GM23338 (cell line): ENCODE measurements around the gene P2RY8.

Source experiments
- CREB1 ChIP-seq: fragments of 250-450 bp; sonication (Bioruptor Pico); IDR thresholded peaks from 2 replicates; pipeline ENCODE4 v1.5.0; 2020; ENCODE audit warnings: low read depth, mild to moderate bottlenecking, moderate library complexity
- EZH2 ChIP-seq: fragments of 200-600 bp; sonication (generic); IDR thresholded peaks from one replicate; pipeline ENCODE4 v1.8.0; 2017; ENCODE audit warnings: antibody characterized with exemption, mild to moderate bottlenecking, low read depth; ENCODE audit not compliant: unreplicated experiment
- JUNB ChIP-seq: IDR thresholded peaks from one replicate; pipeline ENCODE4 v1.6.1; 2016; ENCODE audit warnings: antibody characterized with exemption; ENCODE audit not compliant: unreplicated experiment
- NANOG ChIP-seq: IDR thresholded peaks from 2 replicates; pipeline ENCODE4 v1.6.1; 2016; ENCODE audit warnings: antibody characterized with exemption, borderline replicate concordance
- POLR2AphosphoS5 ChIP-seq: IDR thresholded peaks from 2 replicates; pipeline ENCODE4 v1.6.1; 2016; ENCODE audit warnings: antibody characterized with exemption, low read depth
- TF ChIP-seq, protein P1 (sequence below), 2 experiments: fragments of 200-600 bp in 1 of 2; sonication (generic) in 1 of 2; conservative IDR thresholded peaks; 2 replicates each; pipeline versions ENCODE4 v1.5.1 to v1.6.1; 2016 to 2017; ENCODE audit warnings: antibody characterized with exemption in 2 of 2, low read depth in 2 of 2, mild to moderate bottlenecking in 2 of 2, moderate library complexity in 1 of 2
- TF ChIP-seq, protein P2 (sequence below): IDR thresholded peaks from one replicate; pipeline ENCODE4 v1.6.1; 2018; ENCODE audit warnings: antibody characterized with exemption; ENCODE audit not compliant: unreplicated experiment

DNA sequence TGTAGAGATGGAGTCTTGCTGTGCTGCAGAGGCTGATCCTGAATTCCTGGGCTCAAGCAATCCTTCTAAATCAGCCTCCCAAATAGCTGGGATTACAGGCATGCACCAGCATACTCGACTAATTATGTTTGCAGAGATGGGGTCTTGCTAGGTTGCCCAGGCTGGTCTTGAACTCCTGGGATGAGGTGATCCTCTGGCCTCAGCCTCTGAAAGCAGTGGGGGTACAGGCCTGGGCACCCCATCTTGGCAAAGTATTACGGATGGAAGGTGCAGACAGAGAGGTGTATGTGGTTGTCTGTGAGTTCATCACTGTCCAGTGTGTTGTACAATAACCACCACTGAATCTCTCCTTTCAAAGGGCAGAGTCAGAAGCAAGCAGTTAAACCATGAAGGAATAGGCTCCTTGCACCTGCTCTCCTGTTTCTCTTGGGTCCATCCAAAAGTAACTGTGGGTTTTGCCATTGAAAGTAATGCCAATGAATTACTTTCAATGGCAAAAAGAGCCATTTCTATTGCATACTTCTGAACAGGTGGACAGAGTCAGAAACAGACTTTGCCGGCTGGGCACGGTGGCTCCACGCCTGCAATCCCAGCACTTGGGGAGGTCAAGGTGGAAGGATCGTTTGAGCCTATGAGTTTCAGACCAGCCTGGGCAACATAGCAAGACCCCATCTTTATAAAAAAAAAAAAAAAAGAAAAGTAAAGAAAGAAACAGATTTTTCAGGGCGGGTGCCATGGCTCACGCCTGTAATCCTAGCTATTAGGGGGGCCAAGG, 47.4 kb upstream of the P2RY8 start:
- TF ChIP-seq, protein P1, sequence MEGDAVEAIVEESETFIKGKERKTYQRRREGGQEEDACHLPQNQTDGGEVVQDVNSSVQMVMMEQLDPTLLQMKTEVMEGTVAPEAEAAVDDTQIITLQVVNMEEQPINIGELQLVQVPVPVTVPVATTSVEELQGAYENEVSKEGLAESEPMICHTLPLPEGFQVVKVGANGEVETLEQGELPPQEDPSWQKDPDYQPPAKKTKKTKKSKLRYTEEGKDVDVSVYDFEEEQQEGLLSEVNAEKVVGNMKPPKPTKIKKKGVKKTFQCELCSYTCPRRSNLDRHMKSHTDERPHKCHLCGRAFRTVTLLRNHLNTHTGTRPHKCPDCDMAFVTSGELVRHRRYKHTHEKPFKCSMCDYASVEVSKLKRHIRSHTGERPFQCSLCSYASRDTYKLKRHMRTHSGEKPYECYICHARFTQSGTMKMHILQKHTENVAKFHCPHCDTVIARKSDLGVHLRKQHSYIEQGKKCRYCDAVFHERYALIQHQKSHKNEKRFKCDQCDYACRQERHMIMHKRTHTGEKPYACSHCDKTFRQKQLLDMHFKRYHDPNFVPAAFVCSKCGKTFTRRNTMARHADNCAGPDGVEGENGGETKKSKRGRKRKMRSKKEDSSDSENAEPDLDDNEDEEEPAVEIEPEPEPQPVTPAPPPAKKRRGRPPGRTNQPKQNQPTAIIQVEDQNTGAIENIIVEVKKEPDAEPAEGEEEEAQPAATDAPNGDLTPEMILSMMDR (conservative IDR thresholded peaks at IDR 0.05; ENCODE audit: low read depth in 2 of 2) = no peak
- TF ChIP-seq, protein P2, sequence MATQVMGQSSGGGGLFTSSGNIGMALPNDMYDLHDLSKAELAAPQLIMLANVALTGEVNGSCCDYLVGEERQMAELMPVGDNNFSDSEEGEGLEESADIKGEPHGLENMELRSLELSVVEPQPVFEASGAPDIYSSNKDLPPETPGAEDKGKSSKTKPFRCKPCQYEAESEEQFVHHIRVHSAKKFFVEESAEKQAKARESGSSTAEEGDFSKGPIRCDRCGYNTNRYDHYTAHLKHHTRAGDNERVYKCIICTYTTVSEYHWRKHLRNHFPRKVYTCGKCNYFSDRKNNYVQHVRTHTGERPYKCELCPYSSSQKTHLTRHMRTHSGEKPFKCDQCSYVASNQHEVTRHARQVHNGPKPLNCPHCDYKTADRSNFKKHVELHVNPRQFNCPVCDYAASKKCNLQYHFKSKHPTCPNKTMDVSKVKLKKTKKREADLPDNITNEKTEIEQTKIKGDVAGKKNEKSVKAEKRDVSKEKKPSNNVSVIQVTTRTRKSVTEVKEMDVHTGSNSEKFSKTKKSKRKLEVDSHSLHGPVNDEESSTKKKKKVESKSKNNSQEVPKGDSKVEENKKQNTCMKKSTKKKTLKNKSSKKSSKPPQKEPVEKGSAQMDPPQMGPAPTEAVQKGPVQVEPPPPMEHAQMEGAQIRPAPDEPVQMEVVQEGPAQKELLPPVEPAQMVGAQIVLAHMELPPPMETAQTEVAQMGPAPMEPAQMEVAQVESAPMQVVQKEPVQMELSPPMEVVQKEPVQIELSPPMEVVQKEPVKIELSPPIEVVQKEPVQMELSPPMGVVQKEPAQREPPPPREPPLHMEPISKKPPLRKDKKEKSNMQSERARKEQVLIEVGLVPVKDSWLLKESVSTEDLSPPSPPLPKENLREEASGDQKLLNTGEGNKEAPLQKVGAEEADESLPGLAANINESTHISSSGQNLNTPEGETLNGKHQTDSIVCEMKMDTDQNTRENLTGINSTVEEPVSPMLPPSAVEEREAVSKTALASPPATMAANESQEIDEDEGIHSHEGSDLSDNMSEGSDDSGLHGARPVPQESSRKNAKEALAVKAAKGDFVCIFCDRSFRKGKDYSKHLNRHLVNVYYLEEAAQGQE = no peak
- no peak for TF ChIP-seq POLR2AphosphoS5
- no peak for TF ChIP-seq JUNB
- TF ChIP-seq EZH2 = no peak
- no peak for TF ChIP-seq CREB1
- TF ChIP-seq NANOG = no peak
